ENCODE results near the gene SMG9. TPM values are rescaled to one million over a fixed set of nuclear protein-coding genes. Genes with fewer than 3 reads are reported as not detected.

SMG9 gene
- total and polyA plus RNA-seq, 8 donors: 40.9 to 66.2 (median 54.6) TPM

DNA sequence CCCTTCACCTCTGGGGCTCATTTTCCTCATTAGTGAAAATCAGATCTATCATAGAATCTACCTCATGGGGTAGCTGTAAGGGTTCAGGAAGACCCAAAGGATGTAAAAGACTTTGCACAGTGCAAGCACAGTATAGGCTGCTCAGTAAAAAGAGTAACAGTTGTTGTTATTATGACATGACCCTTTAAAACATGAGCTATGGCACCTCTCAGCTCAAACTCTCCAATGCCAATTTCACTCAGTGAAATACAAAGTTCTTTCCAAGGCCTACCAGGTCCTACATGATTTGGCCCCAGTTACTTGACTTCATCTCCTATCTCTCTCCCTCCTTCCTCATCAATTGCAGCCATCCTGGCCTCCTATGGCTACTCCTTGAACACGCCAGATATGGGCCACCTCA, 4.9 kb downstream of the SMG9 start:
- Histone ChIP-seq H3K9me3 (no peaks in the 10 kb centered on the region), H3K27ac (no peak overlapping the region), H3K36me3 (peaks cover 0 to 74% of the 10 kb centered on the region in 2 donors), H3K4me1 (peaks cover 17 to 49% of the 10 kb centered on the region in 2 donors), H3K4me3 (no peak overlapping the region), H3K27me3 (no peaks in the 10 kb centered on the region)
- intact Hi-C loops (cut with DNase I): loop anchor here in 1 of 2 donors (5.0 kb wide), 1 partner anchor 32 kb away; the partner anchor contains the start of gene KCNN4
- DNase-seq: no peak
- no peak for ATAC-seq
- TF ChIP-seq, protein P1, sequence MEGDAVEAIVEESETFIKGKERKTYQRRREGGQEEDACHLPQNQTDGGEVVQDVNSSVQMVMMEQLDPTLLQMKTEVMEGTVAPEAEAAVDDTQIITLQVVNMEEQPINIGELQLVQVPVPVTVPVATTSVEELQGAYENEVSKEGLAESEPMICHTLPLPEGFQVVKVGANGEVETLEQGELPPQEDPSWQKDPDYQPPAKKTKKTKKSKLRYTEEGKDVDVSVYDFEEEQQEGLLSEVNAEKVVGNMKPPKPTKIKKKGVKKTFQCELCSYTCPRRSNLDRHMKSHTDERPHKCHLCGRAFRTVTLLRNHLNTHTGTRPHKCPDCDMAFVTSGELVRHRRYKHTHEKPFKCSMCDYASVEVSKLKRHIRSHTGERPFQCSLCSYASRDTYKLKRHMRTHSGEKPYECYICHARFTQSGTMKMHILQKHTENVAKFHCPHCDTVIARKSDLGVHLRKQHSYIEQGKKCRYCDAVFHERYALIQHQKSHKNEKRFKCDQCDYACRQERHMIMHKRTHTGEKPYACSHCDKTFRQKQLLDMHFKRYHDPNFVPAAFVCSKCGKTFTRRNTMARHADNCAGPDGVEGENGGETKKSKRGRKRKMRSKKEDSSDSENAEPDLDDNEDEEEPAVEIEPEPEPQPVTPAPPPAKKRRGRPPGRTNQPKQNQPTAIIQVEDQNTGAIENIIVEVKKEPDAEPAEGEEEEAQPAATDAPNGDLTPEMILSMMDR (IDR thresholded peaks at IDR 0.05): no peak

DNA sequence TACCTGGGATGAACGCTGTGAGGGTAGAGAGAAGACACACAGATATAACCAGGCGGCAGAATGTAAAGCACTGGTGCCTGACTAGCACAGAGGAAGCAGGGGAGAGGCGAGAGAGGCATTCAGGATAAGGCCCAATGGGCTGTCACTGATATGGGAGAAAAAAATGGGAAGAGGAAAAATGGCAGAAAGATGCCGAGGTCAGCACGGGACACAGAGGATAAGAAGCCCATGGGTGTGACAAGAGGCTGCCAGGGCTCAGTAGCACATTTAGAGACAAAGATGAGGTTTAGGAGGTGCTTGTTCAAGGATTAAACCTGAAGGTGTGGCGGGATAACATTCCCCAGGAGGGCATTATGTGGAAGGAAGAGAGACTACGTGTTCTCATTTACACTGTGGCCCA, 5.6 kb downstream of the SMG9 start:
- Histone ChIP-seq H3K4me1 (peaks cover 21 to 53% of the 10 kb centered on the region in 2 donors), H3K4me3 (no peak overlapping the region), H3K9me3 (no peaks in the 10 kb centered on the region), H3K27me3 (no peaks in the 10 kb centered on the region), H3K36me3 (peaks cover 0 to 82% of the 10 kb centered on the region in 2 donors), H3K27ac (no peak overlapping the region)
- ATAC-seq (no peak), DNase-seq (no peak)
- intact Hi-C loops (cut with DNase I): loop anchor here in 1 of 2 donors (5.0 kb wide), 1 partner anchor 33 kb away; the partner anchor contains the start of gene KCNN4
- TF ChIP-seq, protein P1 (IDR thresholded peaks at IDR 0.05): no peak

DNA sequence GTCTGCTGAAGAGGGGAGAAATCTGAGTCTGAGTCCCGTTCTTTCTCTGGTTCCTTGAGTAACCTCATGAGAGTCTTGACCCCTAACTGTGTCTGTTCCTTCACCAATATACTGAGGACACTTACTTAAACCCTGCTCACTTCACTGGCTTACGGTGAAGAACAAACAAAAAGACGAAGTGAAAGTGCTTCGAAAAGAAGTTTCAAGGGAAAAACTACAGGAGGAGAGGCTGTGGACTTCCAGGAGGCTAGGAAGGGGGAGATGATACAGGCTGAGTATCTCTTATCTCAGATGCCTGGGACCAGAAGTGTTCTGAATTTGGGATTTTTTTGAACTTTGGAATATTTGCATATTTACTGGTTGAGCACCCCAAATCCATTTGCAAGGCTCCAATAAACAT, 6.1 kb downstream of the SMG9 start:
- Histone ChIP-seq H3K36me3 (peaks cover 0 to 86% of the 10 kb centered on the region in 2 donors), H3K9me3 (no peaks in the 10 kb centered on the region), H3K4me1 (peaks cover 18 to 49% of the 10 kb centered on the region in 2 donors), H3K27me3 (no peaks in the 10 kb centered on the region), H3K4me3 (no peak overlapping the region), H3K27ac (no peak overlapping the region)
- no peak for ATAC-seq
- intact Hi-C loops (cut with DNase I): loop anchor here in 1 of 2 donors (5.0 kb wide), 1 partner anchor 34 kb away; the partner anchor contains the start of gene KCNN4
- TF ChIP-seq, protein P1 (IDR thresholded peaks at IDR 0.05): no peak
- DNase-seq: no peak

DNA sequence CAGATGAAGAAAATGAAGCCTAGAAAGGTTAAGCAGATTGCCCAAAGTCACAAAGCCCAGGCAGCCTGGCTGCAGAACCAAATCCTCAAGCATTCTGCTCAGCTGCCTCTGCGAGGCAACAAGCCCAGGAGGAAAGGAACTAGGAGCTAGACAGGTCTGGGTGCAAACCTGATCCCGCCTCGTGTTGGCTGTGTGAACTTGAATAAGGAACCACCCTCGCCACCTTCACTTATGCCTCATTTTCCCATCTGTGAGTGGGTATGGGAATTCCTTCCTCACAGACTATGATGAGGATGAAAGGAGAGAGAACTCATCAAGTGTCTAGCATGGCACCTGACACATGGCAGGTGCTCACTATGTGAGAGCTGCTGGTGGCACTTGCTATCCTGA, 6.6 kb downstream of the SMG9 start:
- TF ChIP-seq, protein P1 (IDR thresholded peaks at IDR 0.05): no peak
- no peaks in the 10 kb centered on the region for H3K9me3 ChIP-seq
- H3K36me3 ChIP-seq: peaks cover 0 to 91% of the 10 kb centered on the region in 2 donors
- ATAC-seq (no peak), DNase-seq (no peak)
- no peak overlapping the region for H3K4me3 ChIP-seq
- peaks cover 13 to 44% of the 10 kb centered on the region in 2 donors for H3K4me1 ChIP-seq
- intact Hi-C loops (cut with DNase I): loop anchor here in 1 of 2 donors (5.0 kb wide), 1 partner anchor 34 kb away; the partner anchor contains the start of gene KCNN4
- H3K27me3 ChIP-seq: no peaks in the 10 kb centered on the region
- no peak overlapping the region for H3K27ac ChIP-seq

DNA sequence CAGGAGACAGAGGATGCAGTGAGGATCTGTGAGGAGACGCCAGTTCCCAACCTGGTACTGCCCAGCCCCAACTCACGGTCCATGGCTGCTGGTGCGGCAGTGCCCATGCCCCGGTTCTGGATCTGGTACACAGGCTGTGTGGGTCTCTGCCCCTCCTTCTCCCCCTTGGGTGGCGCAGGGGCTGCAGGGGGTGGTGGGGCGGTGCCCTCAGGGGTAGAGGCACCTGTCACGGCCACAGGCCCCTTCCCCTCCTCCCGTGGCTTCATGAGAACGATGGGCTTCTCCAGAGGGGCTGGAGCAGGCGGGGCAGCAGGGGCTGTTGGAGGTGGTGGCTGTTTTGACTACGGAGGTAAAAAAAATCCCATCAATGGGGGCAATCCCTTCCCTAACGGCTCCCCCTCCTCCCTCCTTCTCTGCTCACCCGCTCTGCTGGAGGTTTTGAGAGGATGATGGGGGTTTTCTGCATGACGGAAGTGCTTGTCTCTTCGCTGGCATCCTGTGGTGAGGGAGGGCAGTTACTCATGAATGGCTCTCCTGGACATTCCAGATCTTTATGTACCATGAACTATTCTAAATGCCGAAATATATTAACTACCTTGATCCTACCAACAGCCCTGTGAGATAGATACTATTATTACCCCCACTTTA, 7.1 kb downstream of the SMG9 start:
- TF ChIP-seq, protein P1 (IDR thresholded peaks at IDR 0.05): no peak
- no peaks in the 10 kb centered on the region for H3K27me3 ChIP-seq
- H3K36me3 ChIP-seq: peaks cover 0 to 96% of the 10 kb centered on the region in 2 donors
- DNase-seq (no peak), ATAC-seq (no peak)
- peaks cover 8 to 39% of the 10 kb centered on the region in 2 donors for H3K4me1 ChIP-seq
- H3K27ac ChIP-seq: no peak overlapping the region
- no peak overlapping the region for H3K4me3 ChIP-seq
- no peaks in the 10 kb centered on the region for H3K9me3 ChIP-seq
- intact Hi-C loops (cut with DNase I): loop anchor here in 1 of 2 donors (5.0 kb wide), 1 partner anchor 35 kb away; the partner anchor contains the start of gene KCNN4
